ENCODE results near the gene PLA2G2F.

- TF ChIP-seq CTCF (IDR thresholded peaks at IDR 0.05) (no peak), EP300 (IDR thresholded peaks at IDR 0.05) (no peak)
Observed at GRCh38 chr1:20147846-20148570, 8.9 kb downstream of the PLA2G2F start.
